ENCODE results near the gene ZNF91. TPM values are rescaled to one million over a fixed set of nuclear protein-coding genes. Genes with fewer than 3 reads are reported as not detected.
"Not testable (repeated sequence)": the region's sequence is repeated elsewhere in the genome, so short reads cannot be mapped to it uniquely, and the experiment has no call there.

Gene ZNF91
- total RNA-seq, 4 donors from 2014 or later = 11.7 to 40.4 (median 26.0) TPM

GRCh38 chr19:23365222-23365621 is 30.0 kb downstream of the ZNF91 start:
- intact Hi-C loops (cut with DNase I) = no loop called here
- peaks cover 0 to 92% (median 68%) of the 10 kb centered on the region in 3 donors for H3K9me3 ChIP-seq
- WGBS, 2 donors = 91 to 96% methylated on average over 3 of the region's 3 CpGs
- peaks cover 10 to 85% (median 16%) of the 10 kb centered on the region in 3 donors for H3K36me3 ChIP-seq
- no peak overlapping the region for H3K27ac ChIP-seq
- H3K4me1 ChIP-seq = no peaks in the 10 kb centered on the region
- H3K4me3 ChIP-seq = no peak overlapping the region
- DNase-seq = no peak
- no peaks in the 10 kb centered on the region for H3K27me3 ChIP-seq
- no peak for TF ChIP-seq POLR2A (IDR thresholded peaks at IDR 0.05)
- TF ChIP-seq, protein P1, sequence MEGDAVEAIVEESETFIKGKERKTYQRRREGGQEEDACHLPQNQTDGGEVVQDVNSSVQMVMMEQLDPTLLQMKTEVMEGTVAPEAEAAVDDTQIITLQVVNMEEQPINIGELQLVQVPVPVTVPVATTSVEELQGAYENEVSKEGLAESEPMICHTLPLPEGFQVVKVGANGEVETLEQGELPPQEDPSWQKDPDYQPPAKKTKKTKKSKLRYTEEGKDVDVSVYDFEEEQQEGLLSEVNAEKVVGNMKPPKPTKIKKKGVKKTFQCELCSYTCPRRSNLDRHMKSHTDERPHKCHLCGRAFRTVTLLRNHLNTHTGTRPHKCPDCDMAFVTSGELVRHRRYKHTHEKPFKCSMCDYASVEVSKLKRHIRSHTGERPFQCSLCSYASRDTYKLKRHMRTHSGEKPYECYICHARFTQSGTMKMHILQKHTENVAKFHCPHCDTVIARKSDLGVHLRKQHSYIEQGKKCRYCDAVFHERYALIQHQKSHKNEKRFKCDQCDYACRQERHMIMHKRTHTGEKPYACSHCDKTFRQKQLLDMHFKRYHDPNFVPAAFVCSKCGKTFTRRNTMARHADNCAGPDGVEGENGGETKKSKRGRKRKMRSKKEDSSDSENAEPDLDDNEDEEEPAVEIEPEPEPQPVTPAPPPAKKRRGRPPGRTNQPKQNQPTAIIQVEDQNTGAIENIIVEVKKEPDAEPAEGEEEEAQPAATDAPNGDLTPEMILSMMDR (IDR thresholded peaks at IDR 0.05) = no peak

DNA sequence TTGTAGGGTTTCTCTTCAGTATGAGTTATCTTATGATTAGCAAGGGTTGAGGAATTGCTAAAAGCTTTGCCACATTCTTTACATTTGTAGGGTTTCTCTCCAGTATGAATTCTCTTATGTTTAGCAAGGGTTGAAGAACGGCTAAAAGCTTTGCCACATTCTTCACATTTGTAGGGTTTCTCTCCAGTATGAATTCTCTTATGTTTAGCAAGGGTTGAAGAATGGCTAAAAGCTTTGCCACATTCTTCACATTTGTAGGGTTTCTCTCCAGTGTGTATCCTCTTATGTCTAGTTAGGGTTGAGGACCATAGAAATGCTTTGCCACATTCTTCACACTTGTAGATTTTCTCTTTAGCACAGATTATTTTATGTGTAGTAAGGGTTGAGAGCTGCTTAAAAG is 33.4 kb downstream of the ZNF91 start:
- intact Hi-C loops (cut with DNase I); H3K4me1 ChIP-seq; H3K27ac ChIP-seq; DNase-seq; H3K27me3 ChIP-seq: not testable (repeated sequence)
- Histone ChIP-seq H3K9me3 (peaks cover 6 to 99% (median 76%) of the 10 kb centered on the region in 3 donors), H3K4me3 (peak overlapping the region in 1 of 4 donors; percentile 21), H3K36me3 (peaks cover 4 to 57% (median 10%) of the 10 kb centered on the region in 3 donors)
- 89 to 90% methylated on average over 1 of the region's 1 CpG for whole genome bisulfite sequencing, 2 donors

DNA sequence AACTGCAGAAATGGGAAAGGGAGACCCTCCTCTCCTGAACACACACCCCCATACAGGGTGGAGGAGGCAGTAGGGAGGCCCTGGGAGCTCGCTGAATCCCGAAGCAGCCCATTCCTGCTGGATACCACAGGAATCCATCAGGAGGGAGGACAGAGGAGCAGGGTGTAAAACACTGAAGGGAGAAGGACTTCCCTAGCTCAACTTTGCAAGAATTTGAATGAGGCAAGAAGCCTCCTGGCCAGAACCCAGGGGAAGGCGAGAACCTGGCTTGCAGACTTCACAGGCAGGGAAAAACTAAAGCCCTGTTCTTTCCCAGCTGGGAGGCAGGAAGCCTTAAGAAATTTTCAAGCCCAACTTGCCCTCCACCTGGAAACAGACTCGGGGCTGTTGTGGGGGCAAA is 43.5 kb downstream of the ZNF91 start:
- no peaks in the 10 kb centered on the region for H3K27me3 ChIP-seq
- H3K4me1 ChIP-seq = no peaks in the 10 kb centered on the region
- WGBS, 2 donors = 92% methylated on average over 2 of the region's 4 CpGs; no CpG with 5 or more reads in 1 of the 2 donors
- TF ChIP-seq POLR2A (IDR thresholded peaks at IDR 0.05) = no peak
- TF ChIP-seq, protein P1 (IDR thresholded peaks at IDR 0.05) = no peak
- H3K36me3 ChIP-seq = peaks cover 0 to 89% (median 0%) of the 10 kb centered on the region in 3 donors
- H3K9me3 ChIP-seq = peaks cover 11 to 99% (median 94%) of the 10 kb centered on the region in 3 donors
- H3K4me3 ChIP-seq = no peak overlapping the region
- no peak overlapping the region for H3K27ac ChIP-seq
- intact Hi-C loops (cut with DNase I) = no loop called here
- no peak for DNase-seq

DNA sequence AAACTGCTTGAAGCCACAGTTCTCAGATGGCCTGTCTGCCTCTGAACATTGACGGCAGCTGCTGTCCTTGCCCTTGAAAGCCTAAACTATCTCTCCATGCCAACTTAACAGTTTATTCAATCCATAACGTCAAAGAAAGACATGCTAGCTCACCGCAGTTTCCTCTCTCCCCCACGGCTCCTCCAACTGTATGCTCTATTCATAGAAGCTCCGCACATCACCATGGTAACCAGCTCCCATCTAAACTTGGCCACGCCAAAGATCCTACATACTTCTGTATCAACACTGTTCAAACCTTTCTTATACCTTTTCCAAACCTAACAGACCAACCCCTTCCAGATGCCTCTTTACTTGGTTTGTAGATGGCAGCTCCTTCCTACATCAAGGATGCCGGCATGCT is 48.6 kb downstream of the ZNF91 start:
- peaks cover 4 to 99% (median 82%) of the 10 kb centered on the region in 3 donors for H3K9me3 ChIP-seq
- WGBS, 2 donors = 95 to 96% methylated on average over 7 of the region's 7 CpGs
- TF ChIP-seq, protein P1 (IDR thresholded peaks at IDR 0.05) = no peak
- no peak for TF ChIP-seq POLR2A (IDR thresholded peaks at IDR 0.05)
- H3K27ac ChIP-seq = no peak overlapping the region
- H3K27me3 ChIP-seq = no peaks in the 10 kb centered on the region
- no peaks in the 10 kb centered on the region for H3K4me1 ChIP-seq
- no peak overlapping the region for H3K4me3 ChIP-seq
- intact Hi-C loops (cut with DNase I) = no loop called here
- no peak for DNase-seq
- peaks cover 0 to 96% (median 0%) of the 10 kb centered on the region in 3 donors for H3K36me3 ChIP-seq

- no peaks in the 10 kb centered on the region for H3K27me3 ChIP-seq
- 78 to 82% methylated on average over 4 of the region's 4 CpGs for WGBS, 2 donors
- H3K27ac ChIP-seq = no peak overlapping the region
- no peak for TF ChIP-seq POLR2A (IDR thresholded peaks at IDR 0.05)
- TF ChIP-seq, protein P1 (IDR thresholded peaks at IDR 0.05) = no peak
- no peaks in the 10 kb centered on the region for H3K4me1 ChIP-seq
- H3K9me3 ChIP-seq = peaks cover 4 to 97% (median 82%) of the 10 kb centered on the region in 3 donors
- peaks cover 0 to 94% (median 0%) of the 10 kb centered on the region in 3 donors for H3K36me3 ChIP-seq
- intact Hi-C loops (cut with DNase I) = no loop called here
- no peak for DNase-seq
- no peak overlapping the region for H3K4me3 ChIP-seq
Observed at GRCh38 chr19:23345838-23346237, 49.4 kb downstream of the ZNF91 start.
